GM23338 (cell line): ENCODE data around the gene NELFB. TPM values are rescaled to one million over a fixed set of nuclear protein-coding genes. Genes with fewer than 3 reads are reported as not detected.

ENCODE experiments used
- ATAC-seq: fragments of 200-7000 bp; cut with Tn5 transposase; 3 replicates; pipeline ENCODE4 v1.9.1; 2020
- DNase-seq: peaks from one replicate; pipeline ENCODE4 v3.0.0-alpha.2; 2015; ENCODE audit warnings: low spot score
- H2AFZ ChIP-seq: fragments of 200-600 bp; sonication (generic); 2 replicates; pipeline ENCODE4 v1.8.0; 2016; ENCODE audit warnings: antibody characterized with exemption, mild to moderate bottlenecking, moderate library complexity
- H3F3A ChIP-seq: fragments of 200-600 bp; sonication (generic); replicated peaks from 2 replicates; pipeline ENCODE4 v1.8.0; 2017; ENCODE audit warnings: antibody characterized with exemption, mixed run types, low read depth
- H3K27ac ChIP-seq: fragments of 200-600 bp; sonication (generic); 2 replicates; pipeline ENCODE4 v1.6.1; 2016; ENCODE audit warnings: low read depth
- H3K27me3 ChIP-seq: fragments of 200-600 bp; sonication (generic); 2 replicates; pipeline ENCODE4 v1.8.0; 2016; ENCODE audit warnings: mild to moderate bottlenecking, mixed run types, moderate library complexity; ENCODE audit not compliant: insufficient read depth
- H3K36me3 ChIP-seq: fragments of 200-600 bp; sonication (generic); 2 replicates; pipeline ENCODE4 v1.8.0; 2016; ENCODE audit warnings: mild to moderate bottlenecking; ENCODE audit not compliant: insufficient read depth
- H3K4me1 ChIP-seq: fragments of 200-600 bp; sonication (generic); 2 replicates; pipeline ENCODE4 v1.8.0; 2016; ENCODE audit warnings: mild to moderate bottlenecking, moderate library complexity; ENCODE audit not compliant: insufficient read depth
- H3K4me2 ChIP-seq: fragments of 200-600 bp; sonication (generic); 2 replicates; pipeline ENCODE4 v1.7.1; 2017; ENCODE audit warnings: mixed run types
- H3K4me3 ChIP-seq: fragments of 200-600 bp; sonication (generic); 2 replicates; pipeline ENCODE4 v1.6.1; 2016; ENCODE audit warnings: mixed run types
- H3K79me2 ChIP-seq: fragments of 200-600 bp; sonication (generic); replicated peaks from 2 replicates; pipeline ENCODE4 v1.8.0; 2017; ENCODE audit warnings: mild to moderate bottlenecking; ENCODE audit not compliant: insufficient read depth
- H3K9me2 ChIP-seq: fragments of 200-600 bp; sonication (generic); 2 replicates; pipeline ENCODE4 v1.8.0; 2017; ENCODE audit not compliant: insufficient read depth
- H4K20me1 ChIP-seq: fragments of 200-600 bp; sonication (generic); replicated peaks from 2 replicates; pipeline ENCODE4 v1.8.0; 2017; ENCODE audit warnings: mild to moderate bottlenecking; ENCODE audit not compliant: insufficient read depth
- H3K27ac Mint-ChIP-seq: 2 replicates; pipeline ENCODE4 v1.8.0; 2020; ENCODE audit warnings: inconsistent platforms, mild to moderate bottlenecking, moderate library complexity, mixed read lengths
- H3K27me3 Mint-ChIP-seq: 3 replicates; pipeline ENCODE4 v1.8.0; 2022; ENCODE audit warnings: low read depth, mild to moderate bottlenecking, moderate library complexity, mixed read lengths, inconsistent platforms; ENCODE audit not compliant: insufficient read depth, poor library complexity
- H3K36me3 Mint-ChIP-seq: 3 replicates; pipeline ENCODE4 v1.8.0; 2021; ENCODE audit warnings: low read depth, mild to moderate bottlenecking, inconsistent platforms, moderate library complexity, mixed read lengths
- H3K4me1 Mint-ChIP-seq: 3 replicates; pipeline ENCODE4 v1.8.0; 2020; ENCODE audit warnings: mild to moderate bottlenecking, inconsistent platforms, mixed read lengths
- H3K4me3 Mint-ChIP-seq: 3 replicates; pipeline ENCODE4 v1.8.0; 2021; ENCODE audit warnings: moderate library complexity, mild to moderate bottlenecking, inconsistent platforms, mixed read lengths
- H3K9me3 Mint-ChIP-seq: 3 replicates; pipeline ENCODE4 v1.8.0; 2020; ENCODE audit warnings: moderate library complexity, mild to moderate bottlenecking, inconsistent platforms, mixed read lengths
- CREB1 ChIP-seq: fragments of 250-450 bp; sonication (Bioruptor Pico); IDR thresholded peaks from 2 replicates; pipeline ENCODE4 v1.5.0; 2020; ENCODE audit warnings: low read depth, mild to moderate bottlenecking, moderate library complexity
- CTCF ChIP-seq, 2 experiments: fragments of 200-600 bp in 1 of 2; sonication (generic) in 1 of 2; conservative IDR thresholded peaks; 2 replicates each; pipeline versions ENCODE4 v1.5.1 to v1.6.1; 2016 to 2017; ENCODE audit warnings: antibody characterized with exemption in 2 of 2, low read depth in 2 of 2, mild to moderate bottlenecking in 2 of 2, moderate library complexity in 1 of 2
- JUNB ChIP-seq: IDR thresholded peaks from one replicate; pipeline ENCODE4 v1.6.1; 2016; ENCODE audit warnings: antibody characterized with exemption; ENCODE audit not compliant: unreplicated experiment
- REST ChIP-seq: IDR thresholded peaks from one replicate; pipeline ENCODE4 v1.6.1; 2018; ENCODE audit warnings: antibody characterized with exemption; ENCODE audit not compliant: unreplicated experiment
- STAT1 ChIP-seq: IDR thresholded peaks from one replicate; pipeline ENCODE4 v1.6.1; 2016; ENCODE audit warnings: antibody characterized with exemption; ENCODE audit not compliant: unreplicated experiment
- ZNF114 ChIP-seq: fragments of 250-450 bp; sonication (Bioruptor Pico); IDR thresholded peaks from 2 replicates; pipeline ENCODE4 v1.5.0; 2020; ENCODE audit warnings: mild to moderate bottlenecking, moderate library complexity
- polyA plus RNA-seq: library from polyadenylated mRNA; unstranded; fragments of >200 nt; fragmentation: Nextera tagmentation; extraction: Ambion mirVana; gene quantifications from 2 replicates; pipeline ENCODE4 v1.2.1, GENCODE V29; 2016
- total RNA-seq: library from RNA; depleted of rRNA; stranded (reverse); fragments of >200 nt; shearing (Covaris generic); gene quantifications from 2 replicates; pipeline ENCODE4 v1.2.3, GENCODE V29; 2014; rRNA removed

The NELFB gene
- total and polyA plus RNA-seq, 2 experiments from 2014 or later, result 30.0 to 97.3 TPM

GRCh38 chr9:137321726-137322361, 66.7 kb downstream of the NELFB start:
- DNase-seq, result no peak
- no peaks in the 10 kb centered on the region; the same call in 1 of the 3 replicates for H3K4me1 Mint-ChIP-seq
- H3K27ac ChIP-seq, result no peak overlapping the region
- H4K20me1 ChIP-seq, result no peaks in the 10 kb centered on the region
- H3K4me3 Mint-ChIP-seq, result no peak overlapping the region; the same call in 2 of the 3 replicates
- ATAC-seq, result no peak
- H3K4me3 ChIP-seq, result no peak overlapping the region
- no peaks in the 10 kb centered on the region for H3F3A ChIP-seq
- no peak for TF ChIP-seq REST
- no peak for TF ChIP-seq ZNF114 (CRISPR knock-in tag)
- TF ChIP-seq STAT1, result no peak
- TF ChIP-seq JUNB, result no peak
- TF ChIP-seq CTCF (conservative IDR thresholded peaks at IDR 0.05; ENCODE audit: low read depth in 2 of 2), result no peak
- no peak for TF ChIP-seq CREB1 (CRISPR knock-in tag)
- H3K9me3 Mint-ChIP-seq, result peaks cover 3% of the 10 kb centered on the region; the same call in 2 of the 3 replicates
- no peaks in the 10 kb centered on the region for H3K27me3 ChIP-seq
- H3K4me1 ChIP-seq, result peaks cover 9% of the 10 kb centered on the region; the same call in 1 of the 2 replicates
- no peaks in the 10 kb centered on the region for H3K9me2 ChIP-seq
- H3K79me2 ChIP-seq, result no peaks in the 10 kb centered on the region
- H3K36me3 ChIP-seq, result no peaks in the 10 kb centered on the region
- H3K27me3 Mint-ChIP-seq, result peaks cover 5% of the 10 kb centered on the region
- H3K36me3 Mint-ChIP-seq, result no peaks in the 10 kb centered on the region
- no peak overlapping the region for H2AFZ ChIP-seq
- H3K4me2 ChIP-seq, result no peak overlapping the region
- no peak overlapping the region for H3K27ac Mint-ChIP-seq

Other genes with a start within 250 kb of the NELFB start
- 14.2 and 16.0 TPM in 2 replicates for gene ABCA2, start 227.1 kb upstream of the NELFB start, total RNA-seq
- 5.6 and 7.0 TPM in 2 replicates for gene ABCA2, start 227.1 kb upstream of the NELFB start, polyA plus RNA-seq
- not detected in 2 replicates for gene FUT7, start 223.2 kb upstream of the NELFB start, total RNA-seq
- not detected in 2 replicates for gene FUT7, start 223.2 kb upstream of the NELFB start, polyA plus RNA-seq
- gene NPDC1, start 209.2 kb upstream of the NELFB start, total RNA-seq, result 26.2 and 34.3 TPM in 2 replicates
- 35.5 and 36.7 TPM in 2 replicates for gene NPDC1, start 209.2 kb upstream of the NELFB start, polyA plus RNA-seq
- gene ENTPD2, start 201.3 kb upstream of the NELFB start, total RNA-seq, result 1.1 and 1.9 TPM in 2 replicates
- 1.8 and 2.9 TPM in 2 replicates for gene ENTPD2, start 201.3 kb upstream of the NELFB start, polyA plus RNA-seq
- gene SAPCD2, start 184.8 kb upstream of the NELFB start, total RNA-seq, result 55.1 and 60.3 TPM in 2 replicates
- gene SAPCD2, start 184.8 kb upstream of the NELFB start, polyA plus RNA-seq, result 13.4 and 14.5 TPM in 2 replicates
- gene UAP1L1, start 177.8 kb upstream of the NELFB start, total RNA-seq, result 5.5 and 8.1 TPM in 2 replicates
- gene UAP1L1, start 177.8 kb upstream of the NELFB start, polyA plus RNA-seq, result 2.5 and 3.4 TPM in 2 replicates
- 35.7 and 39.9 TPM in 2 replicates for gene MAN1B1, start 168.3 kb upstream of the NELFB start, total RNA-seq
- gene MAN1B1, start 168.3 kb upstream of the NELFB start, polyA plus RNA-seq, result 15.7 and 18.2 TPM in 2 replicates
- 9.7 and 19.7 TPM in 2 replicates for gene DPP7, start 140.6 kb upstream of the NELFB start, total RNA-seq
- 25.2 and 26.8 TPM in 2 replicates for gene DPP7, start 140.6 kb upstream of the NELFB start, polyA plus RNA-seq
- 2.1 and 5.5 TPM in 2 replicates for gene GRIN1, start 116.2 kb upstream of the NELFB start, total RNA-seq
- 2.5 and 2.7 TPM in 2 replicates for gene GRIN1, start 116.2 kb upstream of the NELFB start, polyA plus RNA-seq
- gene LRRC26, start 85.3 kb upstream of the NELFB start, total RNA-seq, result 0.16 and 0.21 TPM in 2 replicates
- gene LRRC26, start 85.3 kb upstream of the NELFB start, polyA plus RNA-seq, result 3.0 and 4.3 TPM in 2 replicates
- not detected in 2 replicates for gene TMEM210, start 83.3 kb upstream of the NELFB start, total RNA-seq
- gene TMEM210, start 83.3 kb upstream of the NELFB start, polyA plus RNA-seq, result not detected in 2 replicates
- 41.5 and 42.9 TPM in 2 replicates for gene ANAPC2, start 66.8 kb upstream of the NELFB start, total RNA-seq
- gene ANAPC2, start 66.8 kb upstream of the NELFB start, polyA plus RNA-seq, result 16.4 and 19.2 TPM in 2 replicates
- gene SSNA1, start 66.7 kb upstream of the NELFB start, total RNA-seq, result 91.5 and 132 TPM in 2 replicates
- 154 TPM in 2 replicates for gene SSNA1, start 66.7 kb upstream of the NELFB start, polyA plus RNA-seq
- gene TPRN, start 54.6 kb upstream of the NELFB start, total RNA-seq, result 29.2 and 29.3 TPM in 2 replicates
- 6.4 and 9.1 TPM in 2 replicates for gene TPRN, start 54.6 kb upstream of the NELFB start, polyA plus RNA-seq
- 43.2 and 53.4 TPM in 2 replicates for gene TMEM203, start 49.7 kb upstream of the NELFB start, total RNA-seq
- gene TMEM203, start 49.7 kb upstream of the NELFB start, polyA plus RNA-seq, result 32.7 and 37.4 TPM in 2 replicates
- gene NDOR1, start 49.6 kb upstream of the NELFB start, total RNA-seq, result 25.4 and 38.1 TPM in 2 replicates
- 19.4 and 19.7 TPM in 2 replicates for gene NDOR1, start 49.6 kb upstream of the NELFB start, polyA plus RNA-seq
- gene RNF208, start 33.1 kb upstream of the NELFB start, total RNA-seq, result 1.4 and 1.9 TPM in 2 replicates
- 5.6 and 7.4 TPM in 2 replicates for gene RNF208, start 33.1 kb upstream of the NELFB start, polyA plus RNA-seq
- gene CYSRT1, start 30.2 kb upstream of the NELFB start, total RNA-seq, result 1.4 and 2.0 TPM in 2 replicates
- 2.0 and 3.2 TPM in 2 replicates for gene CYSRT1, start 30.2 kb upstream of the NELFB start, polyA plus RNA-seq
- gene RNF224, start 27.8 kb upstream of the NELFB start, total RNA-seq, result 0.63 TPM in 1 of 2 replicates, not detected in the other
- gene RNF224, start 27.8 kb upstream of the NELFB start, polyA plus RNA-seq, result not detected in 2 replicates
- gene SLC34A3, start 24.4 kb upstream of the NELFB start, total RNA-seq, result not detected in 2 replicates
- not detected in 2 replicates for gene SLC34A3, start 24.4 kb upstream of the NELFB start, polyA plus RNA-seq
- gene TUBB4B, start 14.0 kb upstream of the NELFB start, total RNA-seq, result 334 and 374 TPM in 2 replicates
- 389 and 408 TPM in 2 replicates for gene TUBB4B, start 14.0 kb upstream of the NELFB start, polyA plus RNA-seq
- not detected in 2 replicates for gene STPG3, start 4.0 kb upstream of the NELFB start, total RNA-seq
- gene STPG3, start 4.0 kb upstream of the NELFB start, polyA plus RNA-seq, result not detected in 2 replicates
- 14.4 and 19.0 TPM in 2 replicates for gene TOR4A, start 22.4 kb downstream of the NELFB start, total RNA-seq
- gene TOR4A, start 22.4 kb downstream of the NELFB start, polyA plus RNA-seq, result 2.0 and 2.1 TPM in 2 replicates
- 39.0 and 55.1 TPM in 2 replicates for gene NRARP, start 46.9 kb downstream of the NELFB start, total RNA-seq
- 4.0 and 4.8 TPM in 2 replicates for gene NRARP, start 46.9 kb downstream of the NELFB start, polyA plus RNA-seq
- gene EXD3, start 167.8 kb downstream of the NELFB start, total RNA-seq, result 3.6 and 4.4 TPM in 2 replicates
- gene EXD3, start 167.8 kb downstream of the NELFB start, polyA plus RNA-seq, result 9.7 and 9.9 TPM in 2 replicates
- 0.59 and 0.62 TPM in 2 replicates for gene NOXA1, start 168.1 kb downstream of the NELFB start, total RNA-seq
- 0.68 and 1.4 TPM in 2 replicates for gene NOXA1, start 168.1 kb downstream of the NELFB start, polyA plus RNA-seq
- gene ENTPD8, start 186.0 kb downstream of the NELFB start, total RNA-seq, result 0.42 and 1.6 TPM in 2 replicates
- 0.89 and 1.1 TPM in 2 replicates for gene ENTPD8, start 186.0 kb downstream of the NELFB start, polyA plus RNA-seq
- 87.0 and 103 TPM in 2 replicates for gene NSMF, start 204.0 kb downstream of the NELFB start, total RNA-seq
- 20.3 and 22.3 TPM in 2 replicates for gene NSMF, start 204.0 kb downstream of the NELFB start, polyA plus RNA-seq